GM06990 (cell line): Measurements from ENCODE around the gene PPP1CC.

Experiments used
- DNase-seq: peaks from one replicate; pipeline ENCODE4 v3.0.0-alpha.2; 2011; ENCODE audit not compliant: insufficient read length; ENCODE audit errors: extremely low read depth
- H3K27me3 ChIP-seq: replicated peaks from 2 replicates; pipeline ENCODE4 v1.6.0; 2011; ENCODE audit warnings: low read length; ENCODE audit not compliant: control insufficient read depth, insufficient read depth
- H3K36me3 ChIP-seq: 2 replicates; pipeline ENCODE4 v1.5.1; 2011; ENCODE audit warnings: low read length; ENCODE audit not compliant: control insufficient read depth, insufficient read depth
- H3K4me3 ChIP-seq: replicated peaks from 2 replicates; pipeline ENCODE4 v1.5.1; 2011; ENCODE audit warnings: low read depth, mild to moderate bottlenecking, control low read depth, low read length
- CTCF ChIP-seq: IDR thresholded peaks from 2 replicates; pipeline ENCODE4 v1.5.1; 2011; ENCODE audit warnings: low read length, control low read depth, mild to moderate bottlenecking, inconsistent platforms; ENCODE audit not compliant: insufficient read depth, poor library complexity, severe bottlenecking

PPP1CC gene

GRCh38 chr12:110720516-110720915, 22.2 kb downstream of the PPP1CC start:
- no peaks in the 10 kb centered on the region for H3K27me3 ChIP-seq
- DNase-seq = no peak
- TF ChIP-seq CTCF = no peak
- peaks cover 18% of the 10 kb centered on the region for H3K36me3 ChIP-seq
- H3K4me3 ChIP-seq = no peak overlapping the region

DNA sequence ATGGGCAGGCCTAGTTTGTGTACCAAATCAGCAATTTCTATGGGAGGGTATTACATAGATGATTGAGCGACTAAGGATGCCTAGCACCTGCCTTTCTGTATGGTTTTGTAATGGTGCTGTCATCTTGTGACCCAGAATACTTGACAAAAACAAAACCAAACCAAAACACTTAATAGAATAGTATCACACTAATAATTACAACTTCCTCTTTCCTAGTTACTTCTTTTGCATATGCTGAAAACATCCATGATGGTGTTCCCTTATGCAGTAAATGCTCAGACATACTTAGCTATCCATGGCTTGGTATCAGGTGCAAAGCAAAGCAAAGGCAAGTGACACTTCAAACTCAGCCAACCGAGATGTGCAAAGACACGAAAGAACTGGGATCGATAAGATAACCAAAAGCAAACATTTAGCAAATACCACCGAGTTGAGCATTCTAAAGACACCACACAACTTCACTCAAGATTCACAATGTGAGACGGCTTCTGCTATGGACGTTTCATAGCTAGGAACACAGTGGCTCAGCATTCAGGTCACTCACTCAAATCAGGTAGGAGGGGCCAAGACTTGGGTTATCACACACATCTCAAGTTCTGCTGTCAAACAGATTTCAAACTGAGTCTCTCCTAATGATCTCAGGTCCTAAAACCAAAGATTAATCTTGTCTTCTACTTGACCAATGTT, 24.3 kb downstream of the PPP1CC start:
- H3K36me3 ChIP-seq = peaks cover 12% of the 10 kb centered on the region
- TF ChIP-seq CTCF = no peak
- DNase-seq = no peak
- no peak overlapping the region for H3K4me3 ChIP-seq
- H3K27me3 ChIP-seq = no peaks in the 10 kb centered on the region

DNA sequence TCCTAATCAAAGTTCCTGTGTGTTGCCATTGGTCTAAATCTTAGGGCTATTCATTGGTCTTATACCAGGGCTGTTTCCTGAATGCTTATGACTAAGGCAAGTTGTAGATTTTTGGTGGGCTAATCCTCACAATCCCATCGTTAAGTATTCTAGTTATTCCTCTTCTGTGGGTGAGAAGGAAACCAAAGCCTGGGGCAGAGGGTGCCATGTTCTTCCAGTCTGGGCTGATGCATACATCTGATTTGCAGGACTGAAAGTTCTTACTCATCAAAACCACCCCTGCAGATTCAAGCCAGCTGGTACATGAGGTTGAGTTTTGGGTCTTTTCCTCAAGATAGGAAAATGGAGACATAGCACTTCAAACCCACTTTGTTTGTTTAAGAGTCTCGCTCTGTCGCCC, 25.7 kb downstream of the PPP1CC start:
- TF ChIP-seq CTCF = no peak
- Histone ChIP-seq H3K4me3 (no peak overlapping the region), H3K27me3 (no peaks in the 10 kb centered on the region), H3K36me3 (peaks cover 12% of the 10 kb centered on the region)
- DNase-seq = no peak

DNA sequence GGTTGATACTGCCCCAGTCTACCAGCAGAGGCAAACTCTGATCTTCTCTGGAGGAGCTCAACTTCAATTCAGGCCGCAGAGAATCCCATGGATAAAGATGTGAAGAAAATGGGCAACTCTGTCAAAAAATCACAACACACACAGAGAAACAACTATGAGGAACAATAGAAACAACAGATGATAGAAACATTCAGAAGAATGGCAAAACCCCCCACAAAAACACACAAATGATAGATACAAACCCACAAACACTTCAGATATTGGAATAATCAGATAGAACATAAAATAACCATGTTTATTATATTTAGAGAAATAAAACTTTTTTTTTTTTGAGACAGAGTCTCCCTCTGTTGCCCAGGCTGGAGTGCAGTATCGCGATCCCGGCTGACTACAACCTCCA, 33.8 kb downstream of the PPP1CC start:
- H3K27me3 ChIP-seq = no peaks in the 10 kb centered on the region
- H3K4me3 ChIP-seq = no peak overlapping the region
- TF ChIP-seq CTCF = no peak
- no peak for DNase-seq
- H3K36me3 ChIP-seq = no peaks in the 10 kb centered on the region

DNA sequence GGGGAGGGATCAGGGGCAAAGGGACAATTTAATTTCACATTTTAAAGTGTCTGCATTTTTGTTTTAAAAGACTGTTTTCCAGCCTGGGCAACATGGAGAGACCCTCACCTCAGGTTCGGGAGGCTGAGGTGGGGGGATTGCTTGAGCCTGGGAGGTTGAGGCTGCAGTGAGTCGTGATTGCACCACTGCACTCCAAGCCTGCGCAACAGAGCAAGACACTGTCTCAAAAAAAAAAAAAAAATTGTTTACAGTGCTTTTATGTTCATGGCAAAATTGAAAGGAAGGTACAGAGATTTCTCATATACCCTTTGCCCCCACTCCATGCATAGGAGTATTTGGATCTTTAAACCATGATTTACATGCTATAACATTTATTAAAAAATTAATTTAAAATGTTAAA, 37.4 kb downstream of the PPP1CC start:
- H3K4me3 ChIP-seq = no peak overlapping the region
- H3K27me3 ChIP-seq = no peaks in the 10 kb centered on the region
- no peak for DNase-seq
- TF ChIP-seq CTCF = no peak
- H3K36me3 ChIP-seq = no peaks in the 10 kb centered on the region

DNA sequence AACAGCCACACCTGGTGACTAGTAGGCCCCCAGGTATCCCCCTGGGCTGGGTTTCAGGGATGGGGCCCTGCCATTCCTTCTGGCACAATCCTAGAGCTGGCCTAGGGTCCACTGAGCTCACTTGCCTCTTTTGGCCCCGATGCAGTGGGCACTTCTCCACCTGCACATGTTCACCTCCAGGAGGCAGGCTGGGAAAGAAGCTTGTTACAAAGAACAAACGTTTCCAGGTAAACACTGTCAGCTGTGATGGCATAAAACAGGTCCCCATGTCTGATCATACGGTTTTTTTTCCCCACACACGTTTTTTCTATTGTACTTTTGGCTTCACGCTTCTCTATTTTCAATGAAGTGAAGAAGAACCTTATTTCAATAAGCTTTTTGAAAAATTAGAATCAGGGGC, 37.9 kb downstream of the PPP1CC start:
- no peaks in the 10 kb centered on the region for H3K27me3 ChIP-seq
- DNase-seq = no peak
- no peaks in the 10 kb centered on the region for H3K36me3 ChIP-seq
- H3K4me3 ChIP-seq = no peak overlapping the region
- TF ChIP-seq CTCF = peak; percentile 53
